Stimulated activated CD4-positive, alpha-beta T cell treated with anti-CD3 and anti-CD28 coated beads, TNF-alpha, amount 100 ng/mL, for 48 hours (primary cell): Measurements from ENCODE around the gene HOXB3.

Experiments used
- DNase-seq, 3 donors: peaks; one replicate each; pipeline ENCODE4 v3.0.0-alpha.2; 2020; ENCODE audit warnings: low read depth in 3 of 3

Gene HOXB3

DNA sequence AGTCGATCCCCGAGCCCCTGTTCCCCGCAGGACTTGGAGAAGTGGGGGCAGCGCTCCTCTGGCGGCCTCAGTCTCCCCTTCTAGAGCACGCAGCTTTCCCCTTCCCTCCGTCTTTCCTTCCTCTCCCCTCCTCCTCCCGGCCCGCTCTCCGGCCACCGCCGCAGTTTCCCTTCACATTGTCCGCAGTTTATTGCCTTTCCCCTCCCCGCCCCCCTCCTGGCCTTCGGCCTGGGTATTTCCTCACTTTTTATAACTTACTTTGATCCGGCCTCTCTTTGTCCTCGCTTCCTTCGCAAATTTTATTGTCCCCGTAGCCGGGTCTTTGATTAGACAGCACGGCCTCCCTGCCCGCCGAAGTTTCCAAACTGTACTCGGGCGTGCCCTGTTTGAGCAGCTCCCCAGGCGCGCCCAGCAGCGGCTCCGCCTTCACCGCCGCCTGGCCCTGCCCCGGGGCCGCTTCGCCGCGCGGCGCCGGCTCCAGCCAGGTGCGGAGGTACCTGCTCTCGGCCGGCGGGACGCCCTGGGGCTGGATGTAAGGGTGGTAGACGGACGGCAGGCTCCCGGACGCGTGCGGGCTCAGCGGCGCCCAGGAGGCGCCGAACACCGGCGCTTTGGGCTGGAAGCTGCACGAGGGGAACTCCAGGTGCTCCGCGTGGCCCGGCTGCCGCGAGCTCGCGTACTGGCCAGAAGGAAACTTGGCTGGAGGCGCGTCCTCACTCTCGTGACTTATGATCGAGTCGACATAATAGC lies 35.6 kb upstream of the HOXB3 start:
- no peak for DNase-seq

DNA sequence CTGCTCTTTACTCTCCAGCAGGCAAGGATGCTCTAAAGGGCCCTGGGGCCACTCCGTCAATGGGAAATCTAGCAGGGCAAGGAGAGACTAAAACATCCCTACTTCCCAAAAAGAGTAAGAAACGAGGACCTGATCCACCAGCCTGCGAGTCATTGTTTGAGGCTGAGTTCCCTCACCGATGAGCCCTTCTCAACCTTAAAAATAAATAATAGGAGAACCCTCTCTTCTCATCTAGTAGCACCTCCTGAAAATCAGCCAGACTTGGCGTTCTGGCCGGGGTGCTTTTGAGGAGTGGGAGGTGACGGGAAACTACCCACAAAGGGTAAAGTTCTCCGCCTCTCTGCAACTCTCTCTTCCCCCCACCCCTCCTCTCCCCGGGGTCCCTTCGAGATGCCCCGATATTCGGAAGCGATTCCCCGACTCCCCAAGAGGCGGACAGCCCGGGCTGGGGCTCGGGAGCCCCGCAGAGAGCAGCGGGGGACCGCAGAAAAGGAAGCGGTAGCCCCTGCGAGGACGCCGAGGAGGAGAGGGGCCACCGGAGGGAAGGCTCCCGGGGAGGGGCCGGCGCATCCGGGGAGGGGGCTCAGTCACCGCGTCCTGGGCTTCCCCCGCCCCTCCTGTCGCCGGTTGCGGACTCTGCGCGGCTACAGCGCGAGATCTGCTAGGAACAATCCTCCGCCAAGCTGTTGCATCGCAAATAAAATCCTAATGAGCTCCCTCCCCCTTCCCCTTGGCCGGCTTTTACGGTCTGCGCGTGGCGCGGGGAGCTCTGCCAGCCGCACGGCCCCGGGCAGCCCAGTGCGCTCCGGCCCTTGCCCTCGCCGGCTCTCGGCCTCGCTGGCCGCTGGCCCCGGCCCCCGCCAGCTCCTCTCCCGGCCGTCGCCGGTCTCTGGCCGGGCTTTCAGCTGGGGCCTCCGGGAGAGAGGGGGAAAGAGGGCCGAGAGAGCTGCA lies 34.8 kb upstream of the HOXB3 start:
- DNase-seq, result no peak

DNA sequence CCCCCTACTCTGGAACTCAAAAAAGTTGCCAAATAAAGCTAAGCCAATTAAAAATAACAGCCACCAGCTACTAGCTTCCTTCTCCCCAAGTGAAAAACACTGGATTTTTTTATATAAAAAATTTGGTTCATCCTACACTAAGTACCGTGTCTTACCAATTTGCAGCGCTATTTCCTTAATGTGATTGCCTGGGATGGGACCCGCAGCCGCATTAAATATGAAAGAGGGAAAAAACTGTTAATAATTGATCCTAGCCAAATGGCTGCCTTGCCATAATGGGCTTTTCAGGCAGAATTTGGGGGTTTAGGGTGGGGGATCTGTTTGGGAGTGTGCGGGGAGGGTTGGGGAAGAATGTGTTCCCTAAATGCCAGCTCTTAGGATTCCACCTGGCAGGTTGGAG lies 34.1 kb upstream of the HOXB3 start:
- no peak for DNase-seq

DNA sequence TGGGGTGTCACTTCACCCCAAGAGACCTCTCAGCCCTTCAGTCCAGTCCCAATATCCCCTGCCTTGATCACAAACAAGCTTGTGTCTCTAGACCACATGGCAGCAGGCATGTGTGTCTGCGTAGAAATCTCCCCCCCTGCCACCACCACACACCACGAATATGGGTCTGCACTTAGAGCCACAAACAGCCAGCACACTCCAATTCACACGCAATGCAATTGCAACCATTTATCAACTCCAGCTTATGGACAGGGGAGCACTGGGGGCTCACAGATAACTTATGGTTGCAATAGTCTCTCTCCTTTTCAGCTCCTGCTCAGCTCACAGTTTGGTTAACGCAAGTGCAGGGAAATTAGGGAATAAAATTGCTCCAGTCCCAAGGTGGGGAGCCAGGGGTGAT lies 33.5 kb upstream of the HOXB3 start:
- no peak for DNase-seq

DNA sequence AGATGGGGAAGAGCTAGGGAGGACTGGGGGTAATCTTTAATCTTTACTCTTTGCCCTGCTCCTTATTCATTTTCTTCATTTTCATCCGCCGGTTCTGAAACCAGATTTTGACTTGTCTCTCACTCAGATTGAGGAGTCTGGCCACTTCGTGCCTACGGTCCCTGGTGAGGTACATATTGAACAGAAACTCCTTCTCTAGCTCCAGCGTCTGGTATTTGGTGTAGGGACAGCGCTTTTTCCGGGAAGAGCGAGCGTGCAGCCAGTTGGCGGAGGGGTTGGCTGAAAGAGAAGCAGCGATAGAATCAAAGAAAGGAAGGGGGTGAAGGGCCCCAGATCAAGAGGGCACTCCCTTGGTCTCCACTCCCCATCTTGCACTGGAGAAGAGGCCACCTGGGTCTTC lies 32.8 kb upstream of the HOXB3 start:
- no peak for DNase-seq

DNA sequence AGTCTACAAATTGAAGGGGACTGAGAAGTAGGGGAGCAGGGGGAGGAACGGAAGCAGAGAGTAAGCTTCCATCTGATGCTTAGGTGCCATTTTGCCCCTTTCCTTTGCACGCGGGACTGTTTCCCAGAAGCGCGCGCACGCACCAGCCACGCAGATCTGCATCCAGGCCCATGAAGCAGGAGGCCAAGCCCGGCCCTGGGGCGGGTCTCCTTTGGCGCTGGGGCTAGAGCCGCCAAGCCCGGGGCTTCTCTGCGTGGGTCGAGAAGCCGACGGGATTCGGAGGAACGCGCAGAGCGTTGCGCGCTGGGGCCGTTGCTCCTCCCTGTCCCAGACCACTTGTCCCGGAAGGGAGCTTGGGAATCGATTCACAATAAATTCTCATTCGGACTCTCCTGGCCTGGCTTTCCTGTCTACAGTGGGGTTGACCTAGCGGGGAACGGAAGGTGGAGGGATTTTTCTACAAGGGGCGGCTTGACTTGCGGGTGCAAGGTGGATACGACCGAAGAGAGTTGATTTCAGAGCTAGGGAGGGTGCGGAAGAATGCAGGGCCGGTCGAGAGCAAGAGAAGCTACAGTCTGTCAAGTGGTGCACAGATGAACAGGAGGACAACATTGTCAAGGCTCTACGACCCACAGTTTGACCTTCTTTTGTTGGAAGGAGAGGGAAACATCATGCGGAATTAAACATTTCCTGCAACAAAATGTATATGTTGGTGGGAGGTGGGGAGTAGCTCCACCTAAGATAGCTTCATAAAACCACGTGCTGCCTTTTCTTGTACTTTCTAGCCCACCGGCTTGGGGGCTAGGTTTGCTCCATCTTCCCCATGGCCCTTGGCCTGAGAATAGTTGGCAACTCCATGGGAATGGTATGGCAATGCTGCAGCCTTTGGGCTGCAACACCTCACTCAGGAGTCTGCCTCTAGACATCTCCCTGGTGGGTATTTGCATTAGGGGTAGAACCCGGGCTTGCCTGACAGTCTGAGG lies 31.7 kb upstream of the HOXB3 start:
- no peak for DNase-seq

DNA sequence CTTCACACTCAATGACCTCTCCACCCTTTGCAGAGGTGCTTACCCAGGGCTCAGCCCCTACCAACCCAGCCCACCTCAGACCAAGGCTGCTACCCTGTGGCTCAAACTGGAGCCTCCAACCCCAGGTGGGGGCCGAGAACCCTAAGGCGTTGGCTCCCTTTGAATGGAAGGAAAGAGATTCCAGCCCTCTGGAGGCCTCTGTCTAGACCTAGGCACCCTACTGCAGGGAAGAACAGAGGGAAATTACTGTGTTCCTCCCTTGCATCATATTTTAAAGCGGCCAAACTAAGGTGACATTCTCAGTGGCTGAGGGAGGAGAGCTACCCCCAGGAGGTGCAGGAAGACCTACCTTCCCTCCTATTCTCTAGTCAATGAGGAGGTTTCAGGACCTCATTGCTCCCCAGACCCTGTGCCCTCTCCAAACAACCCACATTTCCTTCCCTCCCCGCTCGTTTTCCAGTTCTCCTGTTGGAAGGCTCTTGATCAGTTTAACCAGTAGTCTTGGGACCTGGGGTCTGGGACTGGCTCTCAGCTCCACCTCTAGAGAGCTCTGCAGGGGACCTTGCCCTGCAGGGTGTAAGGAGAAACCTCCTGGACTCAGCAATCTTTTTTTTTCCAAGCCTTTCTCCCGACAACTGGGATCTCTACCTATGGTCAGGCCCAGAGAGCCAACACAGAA lies 30.6 kb upstream of the HOXB3 start:
- no peak for DNase-seq

DNA sequence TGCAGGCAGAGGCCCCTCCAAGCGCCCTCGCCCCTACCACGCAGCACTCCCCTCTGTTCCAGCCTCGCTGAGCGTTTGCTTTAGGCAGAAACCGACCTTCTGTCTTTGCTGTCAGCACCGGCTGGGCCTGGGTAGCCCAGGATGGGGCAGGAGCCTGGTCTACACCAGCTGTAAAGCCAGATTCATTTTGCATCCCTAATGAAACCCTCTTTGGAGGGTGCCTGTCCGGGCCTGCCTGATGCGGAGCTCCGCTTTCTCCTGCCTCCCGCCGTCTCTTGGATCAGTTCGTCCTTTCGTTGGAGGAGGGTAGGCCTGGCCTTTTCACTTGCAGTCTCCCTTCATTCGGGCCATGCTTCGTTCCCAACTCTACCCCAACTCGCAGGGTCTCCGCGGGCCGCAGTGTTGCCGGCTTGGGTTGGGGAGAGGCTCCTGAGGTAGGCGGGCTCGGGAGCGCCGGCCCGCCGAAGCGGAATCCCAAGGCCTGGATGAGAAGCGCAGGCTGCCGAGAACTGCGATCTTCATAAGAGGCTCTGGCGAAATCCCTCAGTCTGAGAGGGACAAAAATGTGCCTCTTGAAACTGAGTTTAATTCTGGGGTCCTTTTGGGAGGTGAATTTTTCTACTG lies 29.9 kb upstream of the HOXB3 start:
- DNase-seq, result no peak

DNA sequence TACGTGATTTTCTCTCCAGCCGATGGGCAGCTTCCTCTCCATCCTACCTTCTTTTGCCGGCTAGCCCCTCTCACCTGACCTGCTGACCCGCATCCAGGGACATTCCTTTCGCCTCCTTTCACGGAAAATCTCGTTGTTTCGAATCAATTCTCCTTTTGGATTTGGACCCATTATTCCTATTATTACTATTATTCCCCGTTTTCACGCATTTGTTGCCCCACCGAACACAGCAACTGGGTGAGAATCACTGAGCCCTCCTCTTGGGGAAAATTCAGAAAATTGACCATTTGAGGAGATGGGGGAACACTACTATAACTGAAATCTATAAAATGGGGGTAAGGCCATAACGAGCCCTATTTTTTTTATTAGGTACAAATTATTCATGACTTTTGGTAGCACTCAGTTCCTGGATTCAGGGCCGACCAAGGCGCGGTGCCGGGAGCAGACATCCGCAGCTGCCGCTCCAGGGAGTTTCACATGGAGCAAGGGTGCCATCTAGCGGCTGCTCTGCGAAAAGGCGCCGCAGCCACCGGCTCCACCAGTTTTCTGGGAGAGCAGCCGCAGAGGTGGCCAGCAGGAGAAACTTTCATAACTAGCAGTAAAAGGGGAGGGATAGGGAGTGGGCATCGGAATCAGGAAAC lies 28.3 kb upstream of the HOXB3 start:
- peak; percentile 71 to 73 (median 71) for DNase-seq

DNA sequence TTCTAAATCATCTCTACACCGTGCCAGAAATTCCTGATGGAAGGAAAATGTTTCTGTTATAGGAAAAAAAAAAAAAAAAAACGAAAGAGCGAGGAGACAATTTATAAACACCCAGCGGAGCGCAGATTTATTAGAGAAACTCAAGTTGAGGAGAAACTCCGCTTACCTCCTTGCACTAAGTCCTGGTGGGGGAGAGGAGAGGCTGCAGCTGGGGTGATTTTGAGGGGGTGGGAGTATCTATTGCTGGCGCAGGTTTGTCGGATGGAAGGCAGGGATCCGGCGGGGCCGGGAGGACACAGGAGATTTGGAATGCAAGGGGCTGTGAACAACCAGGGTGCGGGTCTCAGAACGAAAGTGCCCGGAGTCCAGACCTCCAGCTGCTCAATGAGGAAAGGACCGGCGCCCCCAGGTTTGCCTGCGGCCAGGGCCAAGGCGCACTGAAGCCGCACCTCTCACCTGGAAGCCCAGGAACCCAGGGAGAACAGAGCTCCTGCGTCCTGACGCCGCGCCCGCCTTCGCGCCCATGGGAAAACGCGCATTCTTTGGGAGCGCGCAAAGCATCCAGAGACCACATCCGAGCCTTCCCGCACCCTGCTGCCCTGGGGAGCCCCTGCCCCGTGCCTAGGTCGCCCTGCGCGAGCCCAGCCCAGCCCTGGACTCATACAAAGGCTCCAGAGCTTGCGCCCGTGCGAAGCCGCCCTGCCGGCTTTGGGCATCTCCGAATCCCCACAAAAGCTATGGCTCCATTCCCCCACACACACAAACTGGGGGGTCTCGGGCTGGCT lies 27.6 kb upstream of the HOXB3 start:
- no peak for DNase-seq

DNA sequence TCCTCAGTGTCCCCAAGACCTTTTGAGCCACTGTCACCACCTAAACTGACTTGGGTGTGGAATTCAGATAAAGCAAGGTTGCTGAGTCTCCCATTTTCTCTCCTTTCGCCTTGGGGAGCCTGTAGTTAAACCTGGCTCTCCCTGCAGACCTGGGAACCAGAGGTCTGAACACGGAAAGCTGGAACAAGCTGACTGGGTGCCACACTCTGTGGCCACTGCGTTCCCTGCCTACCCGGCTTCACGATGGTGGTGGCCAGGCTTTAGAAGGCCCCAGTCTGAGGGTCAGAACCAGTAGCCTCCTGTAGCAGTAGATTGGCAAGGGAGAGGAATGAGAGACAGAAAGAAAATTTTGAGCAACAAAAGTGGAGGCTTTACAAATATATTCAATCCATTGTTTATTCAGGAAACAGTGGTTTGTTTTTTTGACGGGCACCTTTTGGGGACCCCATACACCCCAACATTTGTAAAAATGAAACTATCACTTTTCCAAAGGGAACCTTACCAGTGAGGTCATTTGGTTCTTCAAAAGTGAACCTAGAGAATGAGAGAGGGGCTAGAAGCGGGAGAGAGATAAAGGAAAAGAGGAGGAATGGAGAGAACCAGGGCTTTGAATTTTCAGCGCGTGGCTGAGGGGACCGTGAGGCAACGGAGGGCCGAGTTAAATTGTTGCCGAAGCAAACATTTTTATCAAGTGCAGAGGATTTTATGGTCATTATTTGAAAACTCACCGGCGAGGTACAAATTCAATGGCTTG lies 26.9 kb upstream of the HOXB3 start:
- no peak for DNase-seq

DNA sequence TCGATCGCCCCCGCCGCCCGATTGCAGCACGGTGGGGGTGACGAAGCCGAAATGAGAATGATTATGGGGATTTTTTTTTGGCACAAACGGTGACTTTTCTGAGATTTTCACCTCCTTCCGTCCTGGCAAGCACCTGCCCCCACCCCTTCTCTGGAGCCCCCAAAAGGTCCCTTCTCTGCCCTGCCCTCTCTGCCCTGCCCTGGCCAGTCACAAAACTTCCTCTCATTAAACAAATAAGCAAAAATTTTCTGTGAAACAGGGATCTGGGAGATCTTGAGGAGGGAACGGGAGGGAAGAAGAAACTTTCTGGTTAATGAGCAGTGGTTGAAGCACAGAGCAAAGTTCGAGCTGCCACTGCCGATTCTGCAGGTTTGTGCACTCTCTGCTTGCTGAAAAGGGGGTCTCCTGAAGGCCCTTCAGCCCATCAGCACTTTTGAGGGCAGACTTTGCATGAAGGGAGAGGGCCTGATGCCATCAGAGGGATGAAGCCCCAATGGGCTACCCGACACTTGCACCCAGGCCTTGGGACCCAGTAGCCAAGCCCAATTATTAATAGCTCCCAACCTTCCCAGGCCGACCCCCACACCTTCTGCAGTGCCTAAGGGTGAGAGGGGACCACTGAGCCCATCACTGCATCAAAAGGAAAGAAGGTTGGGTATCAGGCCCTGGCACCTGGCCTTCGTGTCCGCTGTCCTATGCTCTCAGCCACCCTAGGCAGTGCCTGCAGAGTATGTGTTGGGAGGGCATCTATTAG lies 26.1 kb upstream of the HOXB3 start:
- DNase-seq, result no peak

DNA sequence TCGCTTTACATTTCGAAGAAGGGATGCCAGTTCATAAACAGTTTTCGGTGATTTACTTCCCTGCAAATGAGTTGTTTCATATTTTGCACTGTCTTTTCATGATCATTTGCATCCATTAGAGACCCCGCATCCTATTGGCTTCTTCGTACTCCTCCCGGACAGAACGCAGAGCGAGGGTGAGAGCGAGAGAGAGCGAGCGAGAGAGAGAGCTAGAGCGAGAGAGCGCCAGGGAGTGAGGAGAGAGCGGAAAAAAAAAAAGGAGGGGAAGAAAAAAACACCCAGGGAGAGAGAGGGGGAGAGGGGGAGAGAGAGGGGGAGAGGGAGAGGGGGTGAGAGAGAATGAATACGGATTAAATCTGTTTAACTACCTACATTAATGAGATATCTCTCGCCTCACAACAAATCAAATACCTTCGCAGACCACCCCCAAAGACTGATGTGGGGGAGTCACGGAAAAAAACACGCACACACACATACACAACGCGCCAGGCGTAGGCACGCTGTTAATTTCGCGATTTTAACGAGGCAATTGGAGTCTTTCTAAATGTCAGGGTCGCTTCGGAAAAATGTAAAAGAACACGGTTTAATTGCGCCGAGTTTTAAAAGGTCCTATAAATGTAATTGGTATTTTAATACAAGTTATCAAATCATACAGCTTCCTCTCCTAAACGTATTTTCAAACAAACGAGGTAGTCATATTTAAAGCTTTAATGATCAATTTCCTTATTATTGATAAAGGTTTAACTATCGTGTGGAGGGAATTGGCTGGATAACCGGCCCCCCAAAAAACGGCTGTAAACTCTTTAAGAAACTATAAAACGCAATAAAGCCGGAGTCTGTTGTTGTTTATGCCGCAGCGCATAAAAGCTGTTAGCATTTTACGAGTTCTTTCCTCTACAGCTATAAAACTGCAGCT lies 25.3 kb upstream of the HOXB3 start, which contains the start of gene HOXB8:
TSS of gene HOXB8 (minus strand) at position 246 of the 916 bp plus-strand sequence. CDS start 588 bp downstream, outside the sequence.
- no peak for DNase-seq

DNA sequence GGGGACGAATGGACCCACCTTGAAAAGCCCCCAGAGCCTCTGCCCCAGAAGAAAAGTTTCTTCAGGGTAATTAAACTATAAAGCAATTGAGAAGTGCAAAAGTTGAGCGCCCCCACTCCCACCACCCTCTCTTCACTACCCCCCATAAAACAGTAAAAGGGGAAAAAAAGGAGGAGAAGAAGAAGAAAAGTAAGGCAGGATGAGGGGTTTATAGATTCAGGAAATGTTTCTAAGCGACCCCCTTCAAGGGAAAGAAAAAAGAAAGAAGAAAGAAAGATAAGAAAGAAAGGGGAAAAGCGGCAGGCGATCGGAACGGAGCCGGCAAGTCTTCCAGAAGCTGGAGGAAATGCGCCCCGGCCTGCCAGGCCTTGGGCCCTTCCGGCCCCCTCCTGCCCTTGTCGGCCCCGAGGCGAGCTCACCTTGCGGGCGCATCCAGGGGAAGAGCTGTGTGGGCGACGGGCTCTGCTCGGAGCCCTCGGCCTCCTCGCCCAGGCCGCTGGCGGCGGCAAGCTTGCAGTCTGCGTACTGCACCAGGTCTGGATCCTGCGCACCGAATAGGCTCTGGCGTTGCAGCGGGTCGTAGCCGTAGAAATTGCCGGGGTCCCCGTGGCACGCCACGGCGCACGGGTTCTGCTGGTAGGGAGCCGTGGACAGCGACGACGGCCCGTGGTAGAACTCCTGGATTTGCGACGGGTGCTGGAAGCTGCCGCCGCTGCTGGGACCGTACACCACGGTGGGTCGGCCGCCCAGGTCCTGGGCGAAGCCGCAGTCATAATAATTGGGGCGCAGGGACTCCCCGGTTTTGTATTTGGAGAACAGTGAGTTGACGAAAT lies 24.0 kb upstream of the HOXB3 start:
- no peak for DNase-seq

DNA sequence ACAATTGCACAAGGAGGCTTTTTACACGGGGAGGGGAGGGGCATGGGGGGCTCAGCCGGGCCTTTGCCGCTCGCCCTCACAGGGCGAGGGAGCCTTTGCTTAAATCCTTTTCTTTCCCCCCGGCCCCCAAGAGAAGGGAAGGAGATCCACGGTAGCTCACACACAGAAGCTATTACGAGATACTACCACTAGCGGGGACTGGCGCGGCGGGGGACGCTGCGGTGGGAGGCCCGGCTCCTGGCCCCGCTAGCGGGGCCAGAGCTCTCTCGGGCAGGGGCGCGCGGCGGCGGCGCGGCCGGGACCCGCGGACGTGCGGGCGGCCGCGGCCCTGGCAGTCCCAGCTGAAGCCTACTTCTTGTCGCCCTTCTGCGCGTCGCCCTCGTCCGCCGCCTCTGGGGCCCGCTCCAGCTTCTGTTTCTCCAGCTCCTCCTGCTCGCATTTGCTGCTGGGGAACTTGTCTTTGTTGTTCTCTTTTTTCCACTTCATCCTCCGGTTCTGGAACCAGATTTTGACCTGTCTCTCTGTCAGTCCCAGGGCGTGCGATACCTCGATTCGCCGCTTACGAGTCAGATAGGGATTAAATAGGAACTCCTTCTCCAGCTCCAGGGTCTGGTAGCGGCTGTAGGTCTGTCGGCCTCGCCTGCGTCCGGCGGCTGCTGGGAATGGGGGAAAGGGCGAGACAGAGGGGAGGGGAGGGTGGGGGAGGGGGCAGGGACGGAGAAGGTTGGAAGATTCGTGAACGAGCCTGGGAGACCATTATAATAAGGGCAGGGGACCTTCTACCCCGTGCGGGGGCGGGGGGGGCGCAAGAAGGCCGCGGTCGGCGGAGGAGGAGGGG lies 23.0 kb upstream of the HOXB3 start:
- DNase-seq, result no peak
